Esophagus muscularis mucosa (tissue), 4 donors: Measurements from ENCODE around the gene TXNIP. TPM values are rescaled to one million over a fixed set of nuclear protein-coding genes. Genes with fewer than 3 reads are reported as not detected.

Experiments used
- DNase-seq: peaks from one replicate; pipeline ENCODE4 v3.0.0-alpha.2; 2017; ENCODE audit errors: extremely low spot score
- H3K27ac ChIP-seq, 4 donors: fragments of 200-600 bp; sonication (generic); replicated peaks in 1 of 4; 1 replicate in 3 of 4; 2 replicates in 1 of 4; pipeline ENCODE4 v1.5.1; 2016 to 2019; ENCODE audit warnings: mild to moderate bottlenecking in 1 of 4
- H3K27me3 ChIP-seq, 4 donors: fragments of 200-600 bp; sonication (generic); one replicate each; pipeline versions ENCODE4 v1.5.1 to v1.6.0; 2016 to 2019
- H3K36me3 ChIP-seq, 4 donors: fragments of 200-600 bp; sonication (generic); one replicate each; pipeline ENCODE4 v1.5.1; 2016 to 2019
- H3K4me1 ChIP-seq, 4 donors: fragments of 200-600 bp; sonication (generic); one replicate each; pipeline ENCODE4 v1.5.1; 2016 to 2019
- H3K4me3 ChIP-seq, 4 donors: fragments of 200-600 bp; sonication (generic); 1 replicate in 2 of 4; 2 replicates in 2 of 4; pipeline ENCODE4 v1.5.1; 2016 to 2019; ENCODE audit warnings: mild to moderate bottlenecking in 4 of 4, moderate library complexity in 1 of 4
- H3K9me3 ChIP-seq, 4 donors: fragments of 200-600 bp; sonication (generic); 1 replicate in 3 of 4; 2 replicates in 1 of 4; pipeline ENCODE4 v1.5.1; 2016 to 2019
- EP300 ChIP-seq: sonication (generic); formaldehyde crosslinking; IDR thresholded peaks from one replicate; pipeline ENCODE4 v1.6.1; 2017; ENCODE audit warnings: antibody characterized with exemption
- POLR2A ChIP-seq: fragments of 450-650 bp; IDR thresholded peaks from one replicate; pipeline ENCODE4 v1.6.1; 2017; ENCODE audit warnings: antibody characterized with exemption, moderate library complexity, mild to moderate bottlenecking, low read depth
- POLR2AphosphoS5 ChIP-seq, 2 donors: sonication (generic); formaldehyde crosslinking; IDR thresholded peaks; one replicate each; pipeline ENCODE4 v1.6.1; 2017; ENCODE audit warnings: antibody characterized with exemption in 2 of 2
- WGBS: methylation state at CpG from one replicate; pipeline ENCODE4 v1.1.5; 2018; 5-methylcytosine and 5-hydroxymethylcytosine counted together
- intact Hi-C: fragments of 100-400 bp; cut with DNase I; formaldehyde crosslinking; loops from one replicate; pipeline ENCODE4 v1.15.1; 2023
- total RNA-seq, 4 donors: library from RNA; depleted of rRNA; stranded (reverse); fragments of >200 nt; gene quantifications; one replicate each; pipeline versions ENCODE4 v1.1.0 to v1.2.1, GENCODE V29; 2016
- TF ChIP-seq, protein P1 (sequence below), 3 experiments: fragments of 200-600 bp in 2 of 3; fragments of 450-650 bp in 1 of 3; sonication (generic) in 2 of 3; IDR thresholded peaks; one replicate each; pipeline ENCODE4 v1.5.1; 2017 to 2019; ENCODE audit warnings: antibody characterized with exemption in 3 of 3, mild to moderate bottlenecking in 2 of 3, moderate library complexity in 1 of 3

The TXNIP gene
- total RNA-seq, 4 donors from 2014 or later = 1,186 to 4,171 (median 2,482) TPM

DNA sequence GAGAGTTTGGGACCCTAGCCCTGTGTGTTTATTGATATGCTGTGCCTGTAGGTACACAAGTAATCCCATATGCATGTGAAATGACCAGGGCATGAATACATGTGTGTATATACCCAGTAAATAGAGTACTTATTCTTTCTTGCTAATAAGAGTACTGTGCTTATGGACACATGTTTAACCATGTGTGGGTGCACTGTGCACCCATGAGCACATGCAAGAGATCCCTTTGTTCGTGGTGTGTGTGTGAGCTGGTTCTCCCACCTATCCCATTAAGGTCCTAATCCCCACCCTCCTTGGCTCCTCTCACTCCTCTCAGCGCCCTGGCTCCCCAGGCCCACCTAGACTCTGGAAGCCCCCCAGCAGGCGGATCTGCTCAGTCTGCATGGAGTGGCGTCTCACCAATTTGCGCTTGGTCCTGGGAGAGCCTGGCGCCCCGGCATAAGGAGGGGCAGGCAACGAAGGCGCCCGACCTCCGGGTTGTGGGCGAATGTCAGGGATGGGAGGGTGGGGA lies 36.4 kb downstream of the TXNIP start:
- TF ChIP-seq, protein P1, sequence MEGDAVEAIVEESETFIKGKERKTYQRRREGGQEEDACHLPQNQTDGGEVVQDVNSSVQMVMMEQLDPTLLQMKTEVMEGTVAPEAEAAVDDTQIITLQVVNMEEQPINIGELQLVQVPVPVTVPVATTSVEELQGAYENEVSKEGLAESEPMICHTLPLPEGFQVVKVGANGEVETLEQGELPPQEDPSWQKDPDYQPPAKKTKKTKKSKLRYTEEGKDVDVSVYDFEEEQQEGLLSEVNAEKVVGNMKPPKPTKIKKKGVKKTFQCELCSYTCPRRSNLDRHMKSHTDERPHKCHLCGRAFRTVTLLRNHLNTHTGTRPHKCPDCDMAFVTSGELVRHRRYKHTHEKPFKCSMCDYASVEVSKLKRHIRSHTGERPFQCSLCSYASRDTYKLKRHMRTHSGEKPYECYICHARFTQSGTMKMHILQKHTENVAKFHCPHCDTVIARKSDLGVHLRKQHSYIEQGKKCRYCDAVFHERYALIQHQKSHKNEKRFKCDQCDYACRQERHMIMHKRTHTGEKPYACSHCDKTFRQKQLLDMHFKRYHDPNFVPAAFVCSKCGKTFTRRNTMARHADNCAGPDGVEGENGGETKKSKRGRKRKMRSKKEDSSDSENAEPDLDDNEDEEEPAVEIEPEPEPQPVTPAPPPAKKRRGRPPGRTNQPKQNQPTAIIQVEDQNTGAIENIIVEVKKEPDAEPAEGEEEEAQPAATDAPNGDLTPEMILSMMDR (IDR thresholded peaks at IDR 0.05) = no peak
- TF ChIP-seq POLR2AphosphoS5 (IDR thresholded peaks at IDR 0.05) (no peak), EP300 (no peak), POLR2A (no peak)
- Histone ChIP-seq H3K36me3 (no peaks in the 10 kb centered on the region), H3K4me1 (peaks cover 43 to 82% (median 76%) of the 10 kb centered on the region in 4 donors), H3K4me3 (peak overlapping the region; percentile 67 to 78 (median 74)), H3K9me3 (no peaks in the 10 kb centered on the region), H3K27me3 (no peaks in the 10 kb centered on the region), H3K27ac (peak overlapping the region; percentile 98 to 100 (median 98))
- intact Hi-C loops = loop anchor here (5.0 kb wide), 1 partner anchor 33 kb away; the partner anchor contains the start of gene RBM8A
- 0% methylated on average over 12 of the region's 12 CpGs for WGBS
- DNase-seq = no peak

DNA sequence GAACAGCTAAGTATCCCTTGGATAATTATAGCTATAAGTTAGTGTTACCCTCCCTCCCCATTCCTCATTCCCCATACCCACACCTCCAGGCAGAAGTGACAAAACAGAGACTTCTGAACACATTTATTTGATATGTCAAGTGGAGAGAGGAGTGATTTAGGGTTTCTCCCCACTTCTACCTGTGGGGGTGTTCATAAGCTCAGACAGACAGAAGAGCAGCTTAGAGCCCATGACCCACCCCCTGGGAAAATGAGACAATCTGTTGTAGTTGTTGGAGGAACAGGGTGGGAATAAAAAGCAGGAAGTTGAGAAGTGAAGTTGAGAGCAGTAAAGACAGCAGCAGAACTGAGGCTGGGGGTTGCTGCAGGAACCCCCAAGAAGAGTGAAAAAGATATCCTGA lies 37.0 kb downstream of the TXNIP start:
- intact Hi-C loops = no loop called here
- Histone ChIP-seq H3K4me1 (peaks cover 49 to 86% (median 81%) of the 10 kb centered on the region in 4 donors), H3K4me3 (no peak overlapping the region), H3K36me3 (no peaks in the 10 kb centered on the region), H3K27ac (peak overlapping the region; percentile 98 to 100 (median 98)), H3K9me3 (no peaks in the 10 kb centered on the region), H3K27me3 (no peaks in the 10 kb centered on the region)
- no peak for DNase-seq
- TF ChIP-seq, protein P1 (IDR thresholded peaks at IDR 0.05) = no peak
- TF ChIP-seq POLR2AphosphoS5 (IDR thresholded peaks at IDR 0.05) (no peak), EP300 (no peak), POLR2A (no peak)

DNA sequence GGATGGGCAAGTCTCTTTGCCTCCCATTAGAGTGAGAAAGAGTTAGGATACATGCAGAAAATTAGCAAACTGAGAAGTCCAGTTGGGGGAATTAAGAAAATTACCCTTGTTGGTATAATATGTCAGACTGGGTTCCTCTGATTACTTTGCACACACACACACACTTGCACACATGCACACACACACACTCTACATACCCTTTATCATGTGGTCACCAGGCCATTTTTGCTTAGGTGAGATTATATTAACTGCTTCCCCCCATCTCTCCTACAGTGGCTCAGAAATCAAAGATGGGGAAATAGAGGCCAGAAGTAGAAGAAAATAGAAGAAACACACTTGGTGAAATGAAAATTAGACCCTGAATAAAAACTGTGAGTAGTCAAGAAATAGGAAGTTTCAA lies 37.6 kb downstream of the TXNIP start:
- peak overlapping the region; percentile 98 to 100 (median 98) for H3K27ac ChIP-seq
- H3K36me3 ChIP-seq = no peaks in the 10 kb centered on the region
- TF ChIP-seq, protein P1 (IDR thresholded peaks at IDR 0.05) = no peak
- no peak for TF ChIP-seq POLR2AphosphoS5 (IDR thresholded peaks at IDR 0.05)
- TF ChIP-seq EP300 = no peak
- no peak for TF ChIP-seq POLR2A
- DNase-seq = no peak
- H3K27me3 ChIP-seq = no peaks in the 10 kb centered on the region
- intact Hi-C loops = no loop called here
- H3K4me3 ChIP-seq = no peak overlapping the region
- H3K9me3 ChIP-seq = no peaks in the 10 kb centered on the region
- H3K4me1 ChIP-seq = peaks cover 51 to 88% (median 82%) of the 10 kb centered on the region in 4 donors

DNA sequence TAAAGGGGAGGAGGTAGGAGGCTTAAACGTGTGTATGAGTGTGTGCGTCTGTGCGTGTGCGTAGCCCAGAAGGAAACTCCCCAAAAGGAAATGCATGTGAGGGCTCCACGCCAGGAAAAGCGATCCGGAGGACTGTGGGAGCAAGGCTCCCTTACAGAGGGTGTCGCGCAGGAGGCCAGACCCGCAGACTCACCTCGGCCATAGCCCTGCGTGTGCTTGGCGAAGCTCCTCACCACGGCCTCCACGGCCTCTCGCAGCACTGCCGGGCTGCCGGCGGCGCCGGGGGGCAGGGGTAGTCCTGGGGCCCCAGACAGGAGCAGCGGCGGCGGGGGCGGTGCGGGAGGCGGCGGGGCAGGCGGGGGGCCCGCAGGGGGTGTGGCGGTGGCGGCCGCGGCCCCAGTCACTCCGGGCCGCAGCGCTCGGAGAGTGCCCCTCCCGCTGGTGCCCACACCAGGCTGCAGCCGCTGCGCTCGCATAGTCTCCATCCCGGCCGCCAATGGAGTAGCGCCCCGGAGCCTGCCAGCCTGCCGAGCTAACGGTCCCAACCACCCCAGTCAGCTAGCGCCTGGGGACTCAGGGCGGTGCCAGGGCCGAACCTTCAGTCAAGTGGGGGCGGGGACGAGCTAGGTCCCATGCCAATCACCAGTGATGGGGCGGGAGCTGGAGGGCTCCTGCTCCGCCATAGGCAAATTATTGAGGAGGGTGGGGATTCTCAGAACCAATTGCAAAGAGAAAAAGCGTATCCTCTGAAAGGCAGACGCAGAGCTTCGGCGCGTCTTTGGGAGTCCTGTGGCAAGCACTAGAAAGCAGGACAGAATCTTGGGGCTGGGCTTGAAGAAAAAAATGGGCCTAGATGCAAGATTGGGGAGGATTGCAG lies 38.7 kb downstream of the TXNIP start, which contains the start of gene LIX1L:
Gene LIX1L (minus strand): TSS at position 575 of the 877 bp plus-strand sequence. CDS start 90 bp downstream, at position 485.
- peak in 1 of 2 donors; percentile 95 for TF ChIP-seq POLR2AphosphoS5 (IDR thresholded peaks at IDR 0.05)
- TF ChIP-seq, protein P1 (IDR thresholded peaks at IDR 0.05) = peak in 1 of 3 experiments; percentile 4
- peak; percentile 84 for TF ChIP-seq POLR2A
- TF ChIP-seq EP300 = no peak
- peaks cover 0 to 4% (median 0%) of the 10 kb centered on the region in 4 donors for H3K36me3 ChIP-seq
- peak; percentile 98 for DNase-seq
- H3K4me3 ChIP-seq = peak within 1 kb of the TSS; percentile 69 to 98 (median 86)
- H3K27ac ChIP-seq = peak within 1 kb of the TSS; percentile 98 to 100 (median 98)
- intact Hi-C loops = no loop called here
- no peaks in the 10 kb centered on the region for H3K27me3 ChIP-seq
- WGBS = under 1% methylated on average over 19 of the region's 60 CpGs
- no peaks in the 10 kb centered on the region for H3K9me3 ChIP-seq
- peaks cover 40 to 84% (median 80%) of the 10 kb centered on the region in 4 donors for H3K4me1 ChIP-seq
